Measurements from ENCODE around the gene TRPM5.

TRPM5 gene

DNA sequence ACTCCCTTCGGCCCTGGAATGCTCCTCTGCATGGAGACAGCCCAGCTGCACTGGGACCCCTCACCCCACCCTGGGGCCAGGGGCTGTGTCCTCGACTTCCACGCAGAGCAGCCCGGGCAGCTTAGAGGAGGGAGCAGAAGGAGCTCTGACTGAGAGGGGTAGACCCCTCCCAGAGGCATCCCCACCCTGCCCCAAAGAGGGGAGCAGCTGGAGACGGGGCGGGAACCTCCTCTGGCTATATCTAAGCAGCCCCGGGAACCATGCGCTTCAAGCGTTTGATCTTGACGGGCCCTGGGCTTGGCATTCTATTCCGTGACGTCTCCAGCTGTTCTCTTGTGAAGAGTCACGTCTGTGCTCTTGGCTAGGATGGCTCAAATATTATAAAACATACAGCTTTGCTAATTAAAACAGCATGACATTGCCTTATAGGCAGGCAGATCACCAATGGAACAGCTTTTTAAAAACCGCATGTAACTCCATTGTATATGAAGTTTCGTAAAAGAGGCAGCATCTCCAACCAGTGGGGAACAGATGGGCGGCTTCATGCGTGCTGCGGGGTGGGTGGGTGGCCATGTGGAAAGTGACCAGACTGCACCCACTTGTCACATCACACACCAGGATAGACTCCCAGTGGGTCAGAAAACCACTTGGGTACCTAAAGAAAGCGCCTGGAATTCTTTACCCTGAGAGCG lies 8.2 kb upstream of the TRPM5 start:
- DNase-seq (ENCODE audit: low read depth), result no peak

DNA sequence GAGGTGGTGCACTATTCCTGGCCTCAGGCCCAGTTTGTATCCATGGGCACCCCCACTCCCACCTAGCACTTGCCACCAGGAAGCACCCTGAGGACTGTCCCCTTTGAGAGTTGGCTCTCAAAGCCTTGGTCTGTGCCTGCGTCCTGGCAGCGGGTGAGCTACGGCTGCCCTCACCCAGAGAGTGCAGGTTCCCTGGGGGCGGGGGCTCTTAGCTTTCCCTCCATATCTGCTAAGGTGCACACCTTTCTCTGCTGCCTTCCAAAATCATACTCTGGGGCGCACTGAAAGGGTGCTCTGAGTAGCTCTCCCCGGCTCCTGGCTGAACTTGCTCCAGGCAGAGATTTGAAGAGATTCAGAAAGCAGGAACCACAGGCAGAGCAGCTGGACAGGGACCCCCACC lies 7.6 kb upstream of the TRPM5 start:
- no peak for DNase-seq (ENCODE audit: low read depth)

DNA sequence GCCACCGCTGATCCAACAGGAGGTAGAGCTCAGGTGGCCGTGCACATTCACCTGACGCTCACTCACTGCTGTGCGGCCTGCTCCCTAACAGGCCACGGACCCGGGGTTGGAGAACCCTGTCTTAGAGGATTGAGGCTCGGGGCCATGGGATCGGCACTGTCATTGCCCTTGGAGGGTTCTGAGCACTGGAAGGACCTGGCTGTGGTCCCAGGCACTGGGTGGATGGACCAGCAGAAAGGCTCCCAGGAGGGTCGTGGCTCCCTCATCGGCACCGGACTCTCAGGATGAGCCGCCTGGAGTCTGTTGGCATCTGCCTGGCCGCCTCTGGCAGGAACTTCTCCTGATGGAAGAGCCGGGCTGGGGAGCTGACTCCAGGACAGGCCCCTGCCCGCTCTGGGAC lies 7.0 kb upstream of the TRPM5 start:
- no peak for DNase-seq (ENCODE audit: low read depth)

DNA sequence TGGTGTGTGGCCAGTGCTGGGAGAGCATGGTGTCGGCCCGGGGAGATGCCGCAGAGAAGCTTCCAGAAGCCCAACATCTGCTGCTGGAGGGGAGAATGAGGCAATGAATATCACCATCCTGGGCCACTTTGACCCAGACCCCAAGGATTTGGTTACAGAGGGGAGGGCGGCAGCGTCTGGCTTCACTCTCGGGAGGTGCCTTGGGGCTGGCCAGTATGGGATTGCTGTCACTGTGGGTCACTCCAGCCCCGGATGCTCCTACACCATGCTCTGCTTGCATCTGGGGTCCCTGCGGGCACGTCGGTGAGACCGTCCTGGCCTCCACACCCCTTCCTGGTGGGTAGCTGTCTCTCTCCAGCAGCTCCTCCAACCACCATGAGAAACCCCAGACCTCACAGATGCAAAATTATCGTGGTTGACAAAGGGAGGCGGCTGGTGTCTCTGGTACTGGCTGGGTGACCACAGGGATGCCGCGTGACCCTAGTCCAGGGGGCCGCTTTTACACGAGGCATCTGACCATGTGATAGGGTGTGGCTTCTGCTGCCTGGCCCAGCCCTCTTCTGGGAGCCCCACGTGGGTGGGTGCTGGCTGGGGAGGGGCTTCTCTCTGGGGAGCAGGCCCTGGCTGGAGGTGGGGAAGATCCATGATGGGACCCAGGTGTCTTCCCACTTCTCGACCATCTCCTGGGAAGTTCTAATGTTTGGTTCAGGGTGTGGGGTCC lies 6.2 kb upstream of the TRPM5 start:
- no peak for DNase-seq (ENCODE audit: low read depth)

DNA sequence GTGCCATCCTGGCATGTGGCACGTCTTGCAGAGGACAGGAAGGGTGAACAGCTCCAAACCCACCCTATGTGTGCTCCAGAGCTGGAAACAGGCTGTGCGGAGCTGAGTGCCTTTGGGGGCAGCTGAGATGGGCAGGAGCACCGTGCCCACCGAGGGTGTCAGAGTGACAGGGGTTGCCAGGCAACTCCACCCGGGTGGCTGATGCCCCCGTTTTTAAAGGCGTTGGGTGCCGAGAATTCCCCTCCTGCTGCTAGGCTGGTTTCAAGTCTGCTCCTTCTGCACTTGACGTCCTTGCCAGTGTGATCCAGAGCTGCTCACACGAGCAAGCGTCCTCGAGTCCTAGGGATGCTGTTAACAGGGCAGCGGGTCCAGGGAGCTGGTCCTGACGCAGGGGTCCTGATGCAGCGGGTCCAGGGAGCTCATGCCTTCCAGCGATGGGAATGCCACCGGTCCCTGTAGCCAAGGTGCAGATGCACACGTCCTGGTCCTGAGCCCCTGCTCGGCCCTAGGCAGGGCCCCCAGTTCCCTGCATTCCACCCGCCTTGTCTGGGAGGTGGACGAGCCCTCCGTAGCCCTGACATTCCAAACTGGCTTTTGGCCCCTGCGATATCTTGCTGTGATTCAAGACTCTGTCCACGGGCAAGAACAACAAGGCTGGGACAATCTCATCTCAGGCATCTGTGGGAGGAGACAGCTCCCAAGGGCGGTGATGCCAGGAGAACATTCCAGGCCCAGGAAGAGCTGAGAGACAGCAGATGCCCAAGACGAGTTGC lies 5.4 kb upstream of the TRPM5 start:
- DNase-seq (ENCODE audit: low read depth), result no peak

DNA sequence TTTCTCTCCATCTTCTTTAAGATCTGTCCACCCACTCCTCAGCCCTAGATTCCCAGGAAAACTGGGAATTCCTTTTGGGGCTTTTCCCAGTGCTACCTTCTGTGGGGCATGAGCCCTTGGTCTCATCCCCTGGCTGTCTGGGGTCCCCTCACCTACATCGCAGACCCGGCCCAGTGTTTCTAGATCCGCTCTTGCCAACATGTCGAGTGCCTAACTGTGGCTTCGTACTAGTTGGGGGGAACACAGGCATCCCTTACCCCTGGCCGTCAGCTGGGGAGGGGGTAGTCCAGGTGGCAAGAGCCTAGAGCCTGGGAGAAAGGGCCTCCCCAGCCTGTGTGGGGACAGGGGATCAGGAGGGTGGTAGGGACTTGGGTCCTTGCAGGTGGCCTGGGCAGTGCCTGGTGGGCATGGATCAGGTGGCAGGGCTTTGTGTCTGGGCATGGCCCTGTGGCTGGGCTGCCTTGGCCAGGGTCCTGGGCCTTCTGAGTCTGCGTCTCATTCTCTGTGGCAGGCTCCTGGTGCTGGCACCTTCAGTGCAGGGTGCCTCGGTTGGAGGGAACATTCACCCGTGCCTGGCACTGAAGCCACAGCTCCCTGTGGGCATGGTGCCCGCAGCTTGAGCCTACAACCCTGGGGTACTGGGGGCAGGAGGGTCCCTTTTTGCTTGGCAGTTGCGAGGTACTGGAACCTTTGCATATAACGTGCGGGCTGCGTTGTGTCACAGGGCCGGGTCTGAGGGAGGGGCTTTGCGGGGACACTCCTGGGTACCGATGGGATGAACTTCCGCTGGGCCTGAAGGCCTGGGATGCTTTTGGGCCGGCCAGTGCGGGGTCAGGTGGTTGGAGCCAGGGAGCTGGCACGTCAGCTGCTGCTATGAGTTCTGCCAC lies 4.6 kb upstream of the TRPM5 start:
- no peak for DNase-seq (ENCODE audit: low read depth)

DNA sequence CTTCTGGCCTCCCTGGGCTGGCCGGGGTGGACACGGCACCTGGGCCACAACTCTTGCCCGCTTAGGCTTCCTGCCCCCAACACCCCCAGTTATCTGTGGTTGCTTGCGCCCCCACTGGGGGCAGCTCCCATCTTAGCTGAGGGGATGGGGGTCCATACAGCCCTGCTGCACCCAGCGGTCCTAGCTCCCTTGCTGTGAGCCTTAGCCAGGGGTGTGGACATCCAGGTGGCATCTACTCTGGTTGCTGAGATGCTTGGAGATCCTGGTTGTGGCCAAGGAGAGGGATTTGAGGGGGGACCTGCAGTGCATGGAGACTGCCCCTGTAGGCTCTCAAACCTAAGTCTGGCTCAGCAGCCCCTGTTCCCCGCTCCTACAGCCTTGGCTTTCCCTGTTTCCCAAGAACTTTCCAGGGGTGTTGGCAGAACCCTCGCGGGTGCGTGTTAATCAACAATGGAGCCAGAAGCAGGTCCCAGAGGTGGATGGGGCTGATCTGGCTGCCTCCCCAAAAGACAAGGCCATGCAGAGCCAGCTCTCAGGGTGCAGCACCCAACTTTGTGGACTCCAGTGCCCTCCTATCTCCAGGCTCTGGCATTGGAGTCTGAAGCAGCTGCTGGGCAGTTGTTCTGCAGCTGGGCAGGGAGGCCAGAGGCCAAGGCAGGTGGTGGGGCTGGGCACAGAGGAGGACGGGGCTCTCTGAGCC lies 3.8 kb upstream of the TRPM5 start:
- no peak for DNase-seq (ENCODE audit: low read depth)

DNA sequence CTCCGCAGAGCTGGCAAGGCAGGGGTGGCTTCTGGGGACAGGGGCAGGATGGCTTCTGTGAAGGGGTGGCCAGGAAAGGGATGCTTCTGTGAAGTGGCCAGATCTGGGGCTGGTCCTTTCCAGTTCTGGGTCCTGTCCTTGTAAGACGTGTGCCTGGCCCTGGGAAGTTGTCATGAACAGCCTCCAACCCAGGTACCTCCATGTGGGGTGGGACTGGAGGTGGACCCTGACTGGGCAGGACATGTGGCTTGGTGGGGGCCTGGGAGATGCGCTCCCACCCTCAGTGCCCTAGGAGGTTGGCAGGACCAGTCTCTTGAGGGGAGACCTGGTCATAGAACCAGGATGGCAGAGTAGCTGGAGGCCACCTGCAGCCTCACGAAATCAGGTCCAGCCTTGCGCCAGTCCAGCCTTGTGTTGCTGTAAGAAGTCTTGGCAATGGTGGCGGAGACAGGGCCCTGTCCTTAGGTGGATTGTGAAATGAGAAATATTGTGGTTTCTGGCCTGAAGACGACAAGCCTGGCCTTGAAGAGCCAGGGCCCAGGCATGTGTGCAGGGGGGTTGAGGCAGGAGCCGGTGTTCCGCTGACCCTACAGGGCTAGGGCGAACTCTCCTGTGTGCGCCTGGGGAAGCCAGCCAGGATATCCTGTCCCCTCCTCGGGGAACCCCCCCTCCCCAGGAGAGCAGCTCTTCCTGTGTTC lies 3.1 kb upstream of the TRPM5 start:
- no peak for DNase-seq (ENCODE audit: low read depth)

DNA sequence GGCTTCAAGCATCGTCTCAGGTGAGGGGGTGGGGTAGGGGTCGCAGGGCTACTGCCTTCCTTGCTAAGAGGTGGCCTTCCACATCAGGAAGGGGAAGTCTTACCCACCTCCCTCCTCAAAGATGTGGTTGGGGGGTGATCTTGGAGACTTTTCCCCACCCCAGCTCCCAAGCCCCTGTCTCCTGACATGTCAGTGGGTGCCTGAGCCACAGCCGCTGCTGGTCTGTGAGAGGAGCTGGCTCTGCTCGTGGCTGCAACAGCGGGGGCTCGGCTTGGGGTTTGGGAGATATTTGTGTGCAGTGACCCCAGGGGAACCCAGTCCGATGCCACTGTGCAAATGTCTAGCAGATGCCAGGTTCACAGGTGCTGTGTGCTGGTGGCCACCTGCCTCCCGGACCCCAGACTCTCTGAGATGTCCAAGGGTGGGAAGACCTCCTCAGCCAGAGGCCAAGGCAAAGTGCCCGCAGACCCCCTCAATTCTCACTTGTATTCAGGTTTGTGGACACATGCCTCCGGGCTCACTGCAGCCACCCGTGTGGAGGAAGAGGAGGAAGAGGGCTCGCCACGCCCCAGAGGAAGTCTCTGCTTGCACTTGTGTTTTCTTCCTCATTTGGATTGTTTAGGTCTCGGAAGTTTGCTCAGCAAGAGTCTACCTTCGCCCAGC lies 2.4 kb upstream of the TRPM5 start:
- no peak for DNase-seq (ENCODE audit: low read depth)

DNA sequence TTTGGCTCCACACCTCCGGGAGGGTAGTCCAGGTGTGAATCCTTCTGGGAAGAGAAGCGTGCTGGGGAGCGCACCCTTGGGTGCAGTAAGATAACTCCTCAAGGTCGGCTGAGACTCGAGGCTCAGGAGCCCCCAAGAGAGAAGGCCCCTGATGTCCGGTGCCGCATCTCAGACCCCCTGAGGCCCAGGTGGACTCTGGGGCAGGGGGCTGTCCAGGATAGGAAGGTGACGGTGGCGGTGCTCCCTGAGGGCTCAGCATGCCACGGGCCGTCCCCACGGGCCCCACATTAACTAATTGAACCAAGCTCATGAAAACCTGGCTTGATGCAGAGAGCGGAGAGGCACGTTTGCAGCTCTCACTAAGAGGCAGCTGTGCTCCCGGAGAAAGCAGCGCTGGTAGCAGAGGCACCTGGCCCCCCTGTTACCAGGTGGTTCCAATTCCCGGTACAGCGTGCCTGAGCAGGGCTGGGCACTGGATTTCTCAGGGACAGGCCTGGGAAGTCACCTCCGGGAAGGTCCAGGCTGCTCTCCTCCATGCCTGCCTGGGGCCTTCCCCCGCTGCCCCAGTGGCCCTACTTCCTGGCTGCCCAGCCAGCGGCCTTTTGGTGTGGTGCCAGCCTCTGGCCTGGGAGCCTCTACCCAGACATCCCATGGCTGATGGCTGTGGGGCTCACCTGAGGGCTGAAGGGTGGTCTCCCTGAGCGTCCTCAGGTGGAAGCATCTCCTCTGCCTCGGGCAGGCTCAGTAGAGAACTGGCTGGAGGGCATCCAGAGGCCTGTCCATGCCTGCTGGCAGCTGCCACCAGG lies 1.6 kb upstream of the TRPM5 start:
- no peak for DNase-seq (ENCODE audit: low read depth)

DNA sequence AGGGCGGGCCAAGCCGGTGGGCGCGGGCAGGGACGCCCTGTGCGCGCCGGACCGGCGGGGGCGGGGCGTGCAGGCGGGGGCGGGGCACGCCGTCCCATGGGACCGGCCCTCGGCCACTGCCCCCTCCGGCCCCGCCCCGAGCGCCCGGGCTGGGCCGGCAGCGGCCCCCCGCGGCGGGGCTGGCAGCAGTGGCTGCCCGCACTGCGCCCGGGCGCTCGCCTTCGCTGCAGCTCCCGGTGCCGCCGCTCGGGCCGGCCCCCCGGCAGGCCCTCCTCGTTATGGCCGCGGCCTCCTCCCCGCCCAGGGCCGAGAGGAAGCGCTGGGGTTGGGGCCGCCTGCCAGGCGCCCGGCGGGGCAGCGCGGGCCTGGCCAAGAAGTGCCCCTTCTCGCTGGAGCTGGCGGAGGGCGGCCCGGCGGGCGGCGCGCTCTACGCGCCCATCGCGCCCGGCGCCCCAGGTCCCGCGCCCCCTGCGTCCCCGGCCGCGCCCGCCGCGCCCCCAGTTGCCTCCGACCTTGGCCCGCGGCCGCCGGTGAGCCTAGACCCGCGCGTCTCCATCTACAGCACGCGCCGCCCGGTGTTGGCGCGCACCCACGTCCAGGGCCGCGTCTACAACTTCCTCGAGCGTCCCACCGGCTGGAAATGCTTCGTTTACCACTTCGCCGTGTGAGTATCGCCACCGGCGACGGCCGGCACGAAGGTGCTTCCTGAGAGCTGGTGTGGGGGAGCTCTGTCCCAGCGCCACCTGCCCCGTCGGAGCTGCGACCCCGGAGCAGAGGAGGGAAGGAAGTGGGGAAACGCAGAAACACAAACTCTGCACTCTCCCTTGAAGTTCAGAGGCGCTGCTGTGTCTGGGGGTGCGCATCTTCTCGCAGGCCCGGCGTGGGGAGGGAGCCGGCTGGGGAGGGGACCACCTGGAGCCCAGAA lies 769 bp upstream of the TRPM5 start, which contains the start of gene KCNQ1:
Gene KCNQ1, plus strand, starts transcription at position 188 of the 925 bp plus-strand sequence. Its CDS starts 91 bp downstream, at position 279.
- DNase-seq (ENCODE audit: low read depth), result no peak

DNA sequence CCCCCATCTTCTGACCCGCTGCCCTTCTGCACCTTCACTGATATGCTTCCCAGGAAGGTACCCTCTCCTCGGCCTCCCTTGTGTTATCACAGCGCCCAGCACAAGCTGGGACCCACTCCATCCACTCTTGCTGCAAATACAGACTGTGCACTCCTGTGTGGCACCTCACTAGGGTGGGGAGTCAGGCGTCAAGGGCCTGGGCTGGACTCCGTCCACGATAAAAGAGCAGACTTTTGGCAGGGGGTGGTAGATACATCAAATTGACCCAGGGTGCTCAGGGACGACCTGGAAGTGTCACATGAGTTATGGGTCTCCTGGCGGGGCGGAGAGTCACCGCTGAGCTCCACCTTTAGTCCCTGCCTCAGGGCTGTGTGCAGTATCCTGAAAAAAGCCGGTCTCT lies 908 bp downstream of the TRPM5 start:
- DNase-seq (ENCODE audit: low read depth), result no peak

DNA sequence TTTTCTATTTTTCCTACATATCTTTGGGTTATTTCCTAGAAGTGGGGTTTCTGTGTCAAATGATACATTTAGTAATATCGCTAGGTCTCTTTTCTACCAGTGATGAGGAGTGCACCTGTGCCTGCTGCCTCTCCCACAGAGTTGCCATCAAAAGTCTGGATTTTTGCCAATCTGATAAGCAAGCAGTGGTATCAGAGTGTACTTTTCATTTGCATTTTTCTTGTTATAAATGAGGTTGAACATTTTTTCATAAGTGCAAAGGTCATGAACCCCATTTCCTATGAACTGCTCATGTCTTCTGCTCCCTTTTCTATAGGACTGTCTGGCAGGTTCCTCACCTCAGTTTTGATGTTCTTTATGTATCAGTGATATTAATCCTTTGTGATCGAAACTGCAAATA lies 1.7 kb downstream of the TRPM5 start:
- DNase-seq (ENCODE audit: low read depth), result no peak

DNA sequence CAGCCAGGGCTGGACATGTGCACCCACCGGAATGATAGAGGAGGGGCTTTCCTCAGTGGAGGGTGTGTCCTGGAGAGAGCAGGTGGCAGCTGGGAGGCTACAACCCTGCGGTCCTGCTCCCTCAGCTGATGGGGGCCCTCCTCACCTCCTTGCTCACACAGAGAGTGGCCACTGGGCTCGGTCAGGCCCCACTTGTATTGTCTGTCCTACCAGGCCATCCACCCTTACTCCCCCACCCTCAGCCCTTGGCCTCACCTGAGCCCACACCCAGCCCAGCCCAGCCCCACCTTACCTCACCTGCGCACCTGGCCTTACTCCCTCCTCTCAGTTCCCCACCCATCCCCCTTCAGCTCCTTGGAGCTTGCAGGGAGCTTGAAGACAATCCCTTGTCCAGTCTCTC lies 3.1 kb downstream of the TRPM5 start:
- no peak for DNase-seq (ENCODE audit: low read depth)

DNA sequence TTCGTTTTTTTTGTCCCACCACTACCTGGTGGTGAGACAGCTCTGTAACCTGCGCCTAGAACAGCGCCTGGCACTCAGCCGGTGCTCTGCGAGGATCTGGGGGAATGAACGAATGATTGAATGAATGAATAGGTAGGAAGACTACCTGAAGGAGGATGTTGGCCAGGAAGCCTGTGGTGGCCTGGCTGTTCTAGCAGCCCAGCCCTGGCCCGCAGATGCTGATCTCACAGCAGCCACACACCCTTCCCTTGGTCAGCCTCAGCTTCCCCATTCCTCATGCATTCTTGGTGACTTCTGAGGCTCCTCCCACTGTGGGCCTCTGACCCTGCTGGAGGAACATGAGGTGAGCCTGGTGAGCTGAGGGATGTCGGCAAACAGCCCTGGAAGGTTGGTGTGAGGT lies 3.7 kb downstream of the TRPM5 start:
- no peak for DNase-seq (ENCODE audit: low read depth)

DNA sequence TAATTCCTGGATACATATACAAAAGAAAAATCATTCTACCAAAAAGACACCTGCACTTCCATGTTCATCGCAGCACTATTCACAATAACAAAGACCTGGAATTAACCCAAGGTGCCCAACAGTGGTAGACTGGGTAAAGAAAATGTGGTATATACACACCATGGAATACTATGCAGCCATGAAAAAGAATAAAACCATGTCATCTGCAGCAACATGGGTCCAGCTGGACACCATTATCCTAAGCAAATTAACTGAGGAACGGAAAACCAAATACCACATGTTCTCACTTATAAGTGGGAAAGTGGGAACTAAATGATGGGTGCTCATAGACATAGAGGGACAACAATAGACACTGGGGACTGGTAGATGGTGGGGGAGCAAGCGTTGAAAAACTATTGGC lies 4.5 kb downstream of the TRPM5 start:
- no peak for DNase-seq (ENCODE audit: low read depth)

DNA sequence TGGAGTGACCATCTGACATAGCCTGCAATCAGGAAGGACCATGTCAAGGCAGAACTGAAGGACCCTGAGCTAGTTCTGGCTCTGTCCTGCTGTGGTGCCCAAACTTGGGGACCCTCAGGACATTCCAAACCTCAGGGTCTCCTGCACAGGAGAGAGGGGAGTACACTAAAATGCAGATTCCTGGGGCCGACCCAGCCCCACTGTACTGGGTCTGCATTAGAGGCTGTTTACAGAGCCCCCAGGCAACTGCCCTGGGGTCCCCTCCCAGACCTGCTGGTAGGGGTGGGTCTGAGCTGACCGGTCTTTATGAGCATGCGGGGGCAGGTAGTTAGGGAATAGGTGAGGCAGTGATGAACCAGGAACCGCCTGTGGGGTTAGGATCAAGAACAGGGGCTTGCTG lies 6.8 kb downstream of the TRPM5 start:
- no peak for DNase-seq (ENCODE audit: low read depth)

DNA sequence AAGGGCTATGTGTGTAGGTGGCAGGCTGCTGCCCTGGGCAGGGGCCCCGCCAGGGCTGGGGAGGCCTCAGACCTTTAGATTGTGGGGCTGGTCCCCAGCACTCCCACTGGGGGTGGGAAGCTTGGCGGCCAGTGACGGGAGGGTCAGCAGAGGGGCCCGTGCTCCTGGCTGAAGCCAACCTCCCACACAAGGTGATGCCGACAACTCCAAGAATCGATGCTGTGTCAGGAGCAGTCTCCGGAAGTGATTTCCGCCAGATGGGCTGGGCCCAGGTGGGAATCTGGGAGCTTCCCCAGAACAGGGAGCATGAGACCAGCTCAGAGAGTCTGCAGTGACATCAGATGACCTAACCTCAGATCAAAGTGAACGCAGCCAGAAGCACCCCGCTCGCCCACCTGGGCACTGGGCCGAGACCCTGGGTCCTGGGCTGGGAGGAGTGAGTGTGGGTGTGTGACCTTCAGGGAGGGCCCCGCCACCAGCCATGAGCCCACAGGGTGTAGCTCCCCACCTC lies 7.7 kb downstream of the TRPM5 start:
- no peak for DNase-seq (ENCODE audit: low read depth)
